ENCODE data around the gene CCDC182. TPM values are rescaled to one million over a fixed set of nuclear protein-coding genes. Genes with fewer than 3 reads are reported as not detected.

Gene CCDC182
- total RNA-seq, 1 donor from 2014 or later: not detected

GRCh38 chr17:57735230-57735629 is 9.9 kb downstream of the CCDC182 start:
- H3K4me3 Mint-ChIP-seq: no peak overlapping the region
- peaks cover 16% of the 10 kb centered on the region for H3K27me3 Mint-ChIP-seq
- H3K9me3 Mint-ChIP-seq: no peaks in the 10 kb centered on the region
- no peak for TF ChIP-seq CTCF (conservative IDR thresholded peaks at IDR 0.05)
- no peak overlapping the region for H3K27ac Mint-ChIP-seq
- no peaks in the 10 kb centered on the region for H3K4me1 Mint-ChIP-seq (ENCODE audit: unreplicated experiment)
- no peaks in the 10 kb centered on the region for H3K36me3 Mint-ChIP-seq
- DNase-seq (ENCODE audit: extremely low spot score, unreplicated experiment): no peak

GRCh38 chr17:57733085-57733484 is 12.0 kb downstream of the CCDC182 start:
- no peaks in the 10 kb centered on the region for H3K4me1 Mint-ChIP-seq (ENCODE audit: unreplicated experiment)
- H3K4me3 Mint-ChIP-seq: no peak overlapping the region
- H3K27ac Mint-ChIP-seq: no peak overlapping the region
- no peak for TF ChIP-seq CTCF (conservative IDR thresholded peaks at IDR 0.05)
- H3K36me3 Mint-ChIP-seq: no peaks in the 10 kb centered on the region
- H3K9me3 Mint-ChIP-seq: no peaks in the 10 kb centered on the region
- H3K27me3 Mint-ChIP-seq: peaks cover 12% of the 10 kb centered on the region
- DNase-seq (ENCODE audit: extremely low spot score, unreplicated experiment): no peak

- Mint-ChIP-seq H3K27ac (no peak overlapping the region), H3K9me3 (no peaks in the 10 kb centered on the region), H3K4me3 (no peak overlapping the region), H3K4me1 (ENCODE audit: unreplicated experiment) (no peaks in the 10 kb centered on the region), H3K27me3 (peaks cover 12% of the 10 kb centered on the region), H3K36me3 (no peaks in the 10 kb centered on the region)
- no peak for TF ChIP-seq CTCF (conservative IDR thresholded peaks at IDR 0.05)
- no peak for DNase-seq (ENCODE audit: extremely low spot score, unreplicated experiment)
These were observed 13.0 kb downstream of the CCDC182 start for GRCh38 chr17:57732062-57732461.

- TF ChIP-seq CTCF (conservative IDR thresholded peaks at IDR 0.05): no peak
- no peak for DNase-seq (ENCODE audit: extremely low spot score, unreplicated experiment)
- Mint-ChIP-seq H3K9me3 (no peaks in the 10 kb centered on the region), H3K27ac (no peak overlapping the region), H3K36me3 (no peaks in the 10 kb centered on the region), H3K4me3 (no peak overlapping the region), H3K27me3 (peaks cover 8% of the 10 kb centered on the region), H3K4me1 (ENCODE audit: unreplicated experiment) (no peaks in the 10 kb centered on the region)
These were observed 14.9 kb downstream of the CCDC182 start for GRCh38 chr17:57730026-57730701.

- Mint-ChIP-seq H3K36me3 (no peaks in the 10 kb centered on the region), H3K27me3 (peaks cover 10% of the 10 kb centered on the region), H3K27ac (no peak overlapping the region), H3K4me3 (no peak overlapping the region), H3K9me3 (no peaks in the 10 kb centered on the region), H3K4me1 (ENCODE audit: unreplicated experiment) (peaks cover 17% of the 10 kb centered on the region)
- TF ChIP-seq CTCF (conservative IDR thresholded peaks at IDR 0.05): no peak
- DNase-seq (ENCODE audit: extremely low spot score, unreplicated experiment): no peak
These were observed 17.4 kb downstream of the CCDC182 start for GRCh38 chr17:57727630-57728175.

Measured in type B pancreatic cell (in vitro differentiated cells).